HepG2 (cell line): ENCODE measurements around the gene INHBB. TPM values are rescaled to one million over a fixed set of nuclear protein-coding genes. Genes with fewer than 3 reads are reported as not detected.

Experiments used
- ATAC-seq: fragments of 200-7000 bp; cut with Tn5 transposase; 3 replicates; pipeline ENCODE4 v1.9.1; 2020; ENCODE audit warnings: mild to moderate bottlenecking, moderate library complexity
- BruUV-seq: library from RNA; stranded (reverse); fragments of 400-500 nt; replicated peaks from 2 replicates; lab custom pipeline; 2021; lab: Mats Ljungman, UMichigan
- CTCF ChIA-PET: fragments of 300-600 bp; formaldehyde crosslinking; extraction: SDS; loops from one replicate; lab custom pipeline; 2021; ENCODE audit warnings: low total read pairs, inconsistent platforms, low intra/inter-chr PET ratio; lab: Yijun Ruan, JAX
- POLR2A ChIA-PET: fragments of 350-600 bp; sonication (Branson Sonifier 250); formaldehyde crosslinking; loops from one replicate; lab custom pipeline; 2020; ENCODE audit warnings: antibody characterized with exemption, inconsistent platforms; lab: Yijun Ruan, JAX
- DNase-seq: peaks from one replicate; pipeline ENCODE4 v3.0.0-alpha.2; 2015; ENCODE audit warnings: low spot score
- FAIRE-seq: peaks from 3 replicates; lab custom pipeline; 2011; peaks lifted over from hg19 to GRCh38; lab: Jason Lieb, UNC
- H2AFZ ChIP-seq: one replicate; pipeline ENCODE4 v1.6.1; 2011; ENCODE audit warnings: low read length, inconsistent platforms
- H3K27ac ChIP-seq: fragments of 300-600 bp; 3 replicates; pipeline ENCODE4 v1.8.0; 2011; ENCODE audit warnings: mixed run types, mild to moderate bottlenecking, mixed read lengths, low read length, inconsistent platforms; ENCODE audit not compliant: insufficient read depth; ENCODE audit errors: extremely low read length
- H3K27me3 ChIP-seq, 2 experiments: fragments of 200-600 bp in 1 of 2; 2 replicates in 1 of 2; 3 replicates in 1 of 2; pipeline versions ENCODE4 v1.6.0 to v1.8.0; 2011; ENCODE audit warnings: low read length in 2 of 2, mild to moderate bottlenecking in 2 of 2, moderate library complexity in 2 of 2, inconsistent platforms in 1 of 2; ENCODE audit not compliant: insufficient read depth in 2 of 2, control insufficient read depth in 1 of 2
- H3K36me3 ChIP-seq, 2 experiments: fragments of 200-600 bp in 1 of 2; replicated peaks in 1 of 2; 2 replicates in 1 of 2; 3 replicates in 1 of 2; pipeline versions ENCODE4 v1.5.1 to v1.8.0; 2011; ENCODE audit warnings: low read length in 2 of 2, inconsistent platforms in 1 of 2; ENCODE audit not compliant: insufficient read depth in 2 of 2, control insufficient read depth in 1 of 2
- H3K4me1 ChIP-seq: 2 replicates; pipeline ENCODE4 v1.5.1; 2012; ENCODE audit warnings: low read length, inconsistent platforms; ENCODE audit not compliant: insufficient read depth
- H3K4me2 ChIP-seq: 2 replicates; pipeline ENCODE4 v1.6.0; 2011; ENCODE audit warnings: low read depth, low read length, inconsistent platforms
- H3K4me3 ChIP-seq, 3 experiments: fragments of 200-600 bp in 1 of 3; sonication (generic), shearing (Covaris generic) in 1 of 3; replicated peaks in 1 of 3; 2 replicates each; pipeline ENCODE4 v1.5.1; 2011 to 2016; ENCODE audit warnings: low read length in 3 of 3, inconsistent platforms in 2 of 3, low read depth in 2 of 3, mild to moderate bottlenecking in 2 of 3, control low read depth in 1 of 3, mixed read lengths in 1 of 3; ENCODE audit not compliant: insufficient read depth in 1 of 3
- H3K79me2 ChIP-seq: one replicate; pipeline ENCODE4 v1.6.1; 2011; ENCODE audit warnings: low read length, inconsistent platforms; ENCODE audit not compliant: insufficient read depth
- H3K9ac ChIP-seq: 2 replicates; pipeline ENCODE4 v1.6.0; 2011; ENCODE audit warnings: mild to moderate bottlenecking, low read depth, low read length, inconsistent platforms; ENCODE audit not compliant: insufficient read depth
- H3K9me3 ChIP-seq: 2 replicates; pipeline ENCODE4 v1.5.1; 2012; ENCODE audit warnings: mild to moderate bottlenecking, low read length
- H4K20me1 ChIP-seq: 2 replicates; pipeline ENCODE4 v1.6.0; 2011; ENCODE audit warnings: inconsistent platforms, mild to moderate bottlenecking, low read length, moderate library complexity; ENCODE audit not compliant: insufficient read depth
- HNRNPUL1 ChIP-seq: fragments of 200-400 bp; formaldehyde crosslinking; IDR thresholded peaks from 2 replicates; pipeline ENCODE4 v1.6.1; 2017; ENCODE audit warnings: low read depth, mild to moderate bottlenecking, low read length, moderate library complexity
- ZBTB33 ChIP-seq: sonication (generic); formaldehyde crosslinking; IDR thresholded peaks from 2 replicates; pipeline ENCODE4 v1.4.0; 2020; ENCODE audit warnings: missing genetic modification reagents
- ZNF280B ChIP-seq: sonication (generic); formaldehyde crosslinking; IDR thresholded peaks from 2 replicates; pipeline ENCODE4 v1.5.0; 2020; ENCODE audit warnings: missing genetic modification reagents, mild to moderate bottlenecking, borderline replicate concordance
- ZNF446 ChIP-seq: sonication (generic); formaldehyde crosslinking; IDR thresholded peaks from 2 replicates; pipeline ENCODE4 v1.5.0; 2020; ENCODE audit warnings: mild to moderate bottlenecking, missing genetic modification reagents
- ZNF768 ChIP-seq: sonication (generic); formaldehyde crosslinking; IDR thresholded peaks from 2 replicates; pipeline ENCODE4 v1.4.0; 2020; ENCODE audit warnings: missing genetic modification reagents
- ZNF839 ChIP-seq: sonication (generic); formaldehyde crosslinking; IDR thresholded peaks from 2 replicates; pipeline ENCODE4 v1.4.0; 2020; ENCODE audit warnings: missing genetic modification reagents, mild to moderate bottlenecking, borderline replicate concordance
- WGBS: methylation state at CpG from one replicate; pipeline ENCODE4 v1.1.6; 2017; ENCODE audit warnings: low lambda C conversion rate; 5-methylcytosine and 5-hydroxymethylcytosine counted together
- in situ Hi-C: cut with HindIII; loops from 2 replicates; pipeline ENCODE4 v1.10.0; 2017; ENCODE audit warnings: low pct_unique_long_range_greater_than_20kb; ENCODE audit not compliant: extremely low pct_ligation_motif_present
- intact Hi-C: fragments of 100-400 bp; cut with micrococcal nuclease; formaldehyde crosslinking; loops from one replicate; pipeline ENCODE4 v1.10.0; 2022; ENCODE audit not compliant: unreplicated experiment
- polyA plus RNA-seq, 8 experiments: library from polyadenylated mRNA; depleted of rRNA in 3 of 8; stranded (reverse) in 7 of 8; unstranded in 1 of 8; fragments of >200 nt; fragmentation: Illumina TruSeq in 4 of 8; extraction: Trizol in 4 of 8; gene quantifications; 2 replicates each; pipeline versions ENCODE4 v1.2.1 to v1.2.3, GENCODE V29; 2011 to 2016; ENCODE audit warnings: low read depth in 4 of 8, missing spikeins in 1 of 8, mixed read lengths in 1 of 8; ENCODE audit not compliant: insufficient read depth in 1 of 8
- total RNA-seq, 5 experiments: library from RNA; depleted of rRNA; stranded (reverse); fragments of >200 nt; fragmentation: Illumina TruSeq; extraction: Trizol; gene quantifications; 2 replicates each; pipeline ENCODE4 v1.2.3, GENCODE V29; 2016; ENCODE audit warnings: low read depth in 1 of 5
- TF ChIP-seq, protein P1 (sequence below): IDR thresholded peaks from 2 replicates; pipeline ENCODE4 v1.6.1; 2016; ENCODE audit warnings: low read depth, missing genetic modification reagents, missing compliant biosample characterization

The INHBB gene
- total and polyA plus RNA-seq, 2 of the 13 experiments (the other 11 are each of a cell fraction or from before 2014, with no cell fraction given): 0.20 to 1.7 TPM

- Histone ChIP-seq H3K79me2 (no peaks in the 10 kb centered on the region), H3K4me2 (no peak overlapping the region), H3K27ac (no peak overlapping the region), H3K9ac (no peak overlapping the region), H3K4me3 (no peak overlapping the region), H3K36me3 (no peaks in the 10 kb centered on the region), H4K20me1 (no peaks in the 10 kb centered on the region), H3K27me3 (peaks cover 24 to 92% of the 10 kb centered on the region in 2 experiments), H2AFZ (no peak overlapping the region), H3K9me3 (no peaks in the 10 kb centered on the region), H3K4me1 (no peaks in the 10 kb centered on the region)
- TF ChIP-seq ZNF280B (CRISPR knock-in tag) (no peak), ZNF446 (CRISPR knock-in tag) (no peak), ZNF768 (CRISPR knock-in tag) (no peak), ZNF839 (CRISPR knock-in tag) (no peak), HNRNPUL1 (no peak), ZBTB33 (CRISPR knock-in tag) (no peak)
- TF ChIP-seq, protein P1, sequence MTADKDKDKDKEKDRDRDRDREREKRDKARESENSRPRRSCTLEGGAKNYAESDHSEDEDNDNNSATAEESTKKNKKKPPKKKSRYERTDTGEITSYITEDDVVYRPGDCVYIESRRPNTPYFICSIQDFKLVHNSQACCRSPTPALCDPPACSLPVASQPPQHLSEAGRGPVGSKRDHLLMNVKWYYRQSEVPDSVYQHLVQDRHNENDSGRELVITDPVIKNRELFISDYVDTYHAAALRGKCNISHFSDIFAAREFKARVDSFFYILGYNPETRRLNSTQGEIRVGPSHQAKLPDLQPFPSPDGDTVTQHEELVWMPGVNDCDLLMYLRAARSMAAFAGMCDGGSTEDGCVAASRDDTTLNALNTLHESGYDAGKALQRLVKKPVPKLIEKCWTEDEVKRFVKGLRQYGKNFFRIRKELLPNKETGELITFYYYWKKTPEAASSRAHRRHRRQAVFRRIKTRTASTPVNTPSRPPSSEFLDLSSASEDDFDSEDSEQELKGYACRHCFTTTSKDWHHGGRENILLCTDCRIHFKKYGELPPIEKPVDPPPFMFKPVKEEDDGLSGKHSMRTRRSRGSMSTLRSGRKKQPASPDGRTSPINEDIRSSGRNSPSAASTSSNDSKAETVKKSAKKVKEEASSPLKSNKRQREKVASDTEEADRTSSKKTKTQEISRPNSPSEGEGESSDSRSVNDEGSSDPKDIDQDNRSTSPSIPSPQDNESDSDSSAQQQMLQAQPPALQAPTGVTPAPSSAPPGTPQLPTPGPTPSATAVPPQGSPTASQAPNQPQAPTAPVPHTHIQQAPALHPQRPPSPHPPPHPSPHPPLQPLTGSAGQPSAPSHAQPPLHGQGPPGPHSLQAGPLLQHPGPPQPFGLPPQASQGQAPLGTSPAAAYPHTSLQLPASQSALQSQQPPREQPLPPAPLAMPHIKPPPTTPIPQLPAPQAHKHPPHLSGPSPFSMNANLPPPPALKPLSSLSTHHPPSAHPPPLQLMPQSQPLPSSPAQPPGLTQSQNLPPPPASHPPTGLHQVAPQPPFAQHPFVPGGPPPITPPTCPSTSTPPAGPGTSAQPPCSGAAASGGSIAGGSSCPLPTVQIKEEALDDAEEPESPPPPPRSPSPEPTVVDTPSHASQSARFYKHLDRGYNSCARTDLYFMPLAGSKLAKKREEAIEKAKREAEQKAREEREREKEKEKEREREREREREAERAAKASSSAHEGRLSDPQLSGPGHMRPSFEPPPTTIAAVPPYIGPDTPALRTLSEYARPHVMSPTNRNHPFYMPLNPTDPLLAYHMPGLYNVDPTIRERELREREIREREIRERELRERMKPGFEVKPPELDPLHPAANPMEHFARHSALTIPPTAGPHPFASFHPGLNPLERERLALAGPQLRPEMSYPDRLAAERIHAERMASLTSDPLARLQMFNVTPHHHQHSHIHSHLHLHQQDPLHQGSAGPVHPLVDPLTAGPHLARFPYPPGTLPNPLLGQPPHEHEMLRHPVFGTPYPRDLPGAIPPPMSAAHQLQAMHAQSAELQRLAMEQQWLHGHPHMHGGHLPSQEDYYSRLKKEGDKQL (CRISPR knock-in tag): no peak
- DNase-seq (no peak), ATAC-seq (peak; percentile 46), FAIRE-seq (no peak)
- CTCF ChIA-PET: no interaction called here
- no TSS peak for BruUV-seq
- WGBS: 40% methylated on average over 23 of the region's 28 CpGs
- in situ Hi-C loops: no loop called here
- POLR2A ChIA-PET: no interaction called here
- intact Hi-C loops: no loop called here
Observed at GRCh38 chr2:120358734-120359465, 13.0 kb downstream of the INHBB start.
